GM18508 (cell line): Measurements from ENCODE around the gene INKA1.
"Not testable (repeated sequence)": the region's sequence is repeated elsewhere in the genome, so short reads cannot be mapped to it uniquely, and the experiment has no call there.

ENCODE experiments used
- ATAC-seq: cut with Tn5 transposase; IDR thresholded peaks from one replicate; pipeline ENCODE4 v1.9.1; 2021; ENCODE audit warnings: moderate number of reproducible peaks; ENCODE audit not compliant: insufficient read depth, unreplicated experiment

INKA1 gene

DNA sequence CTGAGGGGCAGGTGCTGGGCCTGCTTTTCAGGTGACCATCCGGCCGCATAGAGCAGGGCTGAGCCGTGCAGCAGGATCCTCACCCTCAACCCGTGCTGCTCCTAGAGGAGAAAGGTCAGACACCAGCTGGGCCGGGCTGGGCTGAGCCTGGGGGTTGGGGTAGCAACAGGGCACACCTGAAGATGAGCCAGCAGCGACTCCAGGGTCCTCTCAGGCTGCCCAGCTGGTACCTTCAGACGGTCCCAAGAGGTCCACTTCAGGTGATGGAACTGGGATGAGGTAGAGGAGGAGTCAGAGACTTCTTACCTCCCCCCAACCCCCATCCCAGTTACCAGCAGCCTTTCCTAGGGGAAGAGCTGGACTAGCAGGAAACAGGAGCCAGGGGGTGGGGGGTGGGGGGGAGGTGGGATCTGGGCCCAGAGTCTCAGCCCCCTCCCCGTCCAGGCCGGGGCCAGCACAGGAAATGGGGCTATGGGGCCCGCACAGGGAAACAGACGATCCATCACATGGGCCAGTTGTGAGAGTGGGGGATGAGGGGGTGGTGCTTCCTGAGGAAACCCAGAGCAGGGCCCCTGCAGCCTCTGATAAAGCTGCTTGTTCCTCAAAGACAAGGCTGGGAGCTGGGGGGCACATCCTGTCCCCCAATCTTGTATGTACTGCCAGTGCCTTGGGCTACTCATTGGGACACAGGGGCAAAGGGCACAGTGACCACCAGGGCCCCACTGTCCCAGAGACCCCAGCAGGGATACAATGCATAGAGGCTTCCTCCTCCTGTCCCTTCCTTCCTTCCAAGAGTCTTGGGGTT lies 3.0 kb downstream of the INKA1 start:
- no peak for ATAC-seq

DNA sequence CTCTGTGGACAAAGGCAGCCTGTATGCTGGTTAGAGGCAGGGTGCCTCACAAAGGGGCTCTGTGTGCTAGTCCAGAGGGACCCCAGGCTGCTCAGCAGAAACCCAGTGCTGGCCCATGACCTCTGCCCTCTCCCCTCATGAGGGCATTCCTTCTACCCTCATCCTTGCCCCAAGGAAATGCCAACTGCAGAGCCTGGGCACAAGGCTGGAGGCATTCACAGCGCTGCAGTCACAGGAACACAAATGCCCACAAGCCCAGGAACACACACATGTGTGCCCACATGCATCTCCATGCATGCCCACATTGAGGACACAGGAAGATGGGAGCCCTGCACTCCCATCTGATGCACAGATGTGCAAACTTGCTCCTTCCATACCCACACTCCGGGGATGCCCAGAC lies 3.8 kb downstream of the INKA1 start:
- ATAC-seq = no peak

DNA sequence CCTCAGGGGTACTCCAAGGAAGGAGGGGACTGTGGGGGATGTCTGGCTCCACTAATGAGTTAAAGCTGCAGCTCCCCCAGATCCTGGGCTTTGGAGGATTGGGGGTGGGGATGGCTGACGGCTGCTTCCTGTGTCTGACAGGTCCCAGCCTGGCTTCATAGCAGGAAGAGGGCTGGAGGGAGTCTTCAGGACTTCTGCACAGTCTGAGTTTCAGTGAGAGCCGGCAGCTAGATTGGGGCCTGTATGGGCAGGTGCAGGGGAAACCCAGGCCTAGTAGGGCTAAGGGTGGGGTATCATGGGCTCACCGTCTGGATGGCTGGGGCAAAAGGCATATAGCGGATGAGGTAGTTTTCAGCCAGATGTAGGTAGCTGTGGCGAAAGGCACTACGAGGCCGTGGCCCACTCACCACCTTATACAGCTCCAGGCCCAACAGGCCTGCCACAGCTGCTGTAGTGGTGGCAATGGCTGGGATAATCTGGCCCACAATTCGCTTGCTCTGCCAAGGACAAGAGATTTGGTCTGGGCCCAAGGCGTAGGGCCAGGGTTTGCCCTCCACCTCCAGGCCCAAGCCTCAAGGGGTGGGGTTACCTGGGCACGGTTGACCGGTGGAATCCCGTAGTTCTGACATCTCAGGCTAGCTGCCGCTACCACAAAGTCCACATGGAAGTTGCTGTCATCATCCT lies 4.5 kb downstream of the INKA1 start:
- ATAC-seq = no peak

DNA sequence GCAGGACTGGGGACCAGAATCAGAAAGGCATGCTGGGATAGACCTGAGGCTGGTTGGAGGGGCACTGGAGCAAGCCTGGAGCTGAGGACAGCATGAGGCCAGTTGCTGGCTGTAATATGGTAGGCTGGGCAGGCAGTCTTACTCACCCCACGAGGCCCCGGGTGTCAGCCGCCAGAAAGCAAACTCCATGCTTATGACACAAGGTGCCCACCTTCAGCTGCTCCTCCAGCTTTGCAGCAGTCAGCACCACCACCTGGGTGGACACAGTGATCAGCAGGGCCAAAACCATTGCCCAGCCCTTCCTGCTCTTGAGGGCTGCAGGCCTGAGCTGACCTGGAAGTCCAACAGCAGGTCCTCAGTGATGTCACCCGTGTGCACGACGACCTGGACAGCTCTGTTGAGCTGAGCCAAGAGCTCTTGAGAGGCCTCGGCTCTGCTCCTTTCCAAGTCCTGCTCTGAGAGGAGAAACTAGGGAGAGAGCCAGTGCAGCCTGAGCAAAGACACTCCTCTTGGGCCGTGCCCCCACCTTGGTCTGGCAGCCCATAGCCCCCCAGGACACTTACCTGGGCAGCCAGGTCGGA lies 9.9 kb downstream of the INKA1 start:
- ATAC-seq = no peak

DNA sequence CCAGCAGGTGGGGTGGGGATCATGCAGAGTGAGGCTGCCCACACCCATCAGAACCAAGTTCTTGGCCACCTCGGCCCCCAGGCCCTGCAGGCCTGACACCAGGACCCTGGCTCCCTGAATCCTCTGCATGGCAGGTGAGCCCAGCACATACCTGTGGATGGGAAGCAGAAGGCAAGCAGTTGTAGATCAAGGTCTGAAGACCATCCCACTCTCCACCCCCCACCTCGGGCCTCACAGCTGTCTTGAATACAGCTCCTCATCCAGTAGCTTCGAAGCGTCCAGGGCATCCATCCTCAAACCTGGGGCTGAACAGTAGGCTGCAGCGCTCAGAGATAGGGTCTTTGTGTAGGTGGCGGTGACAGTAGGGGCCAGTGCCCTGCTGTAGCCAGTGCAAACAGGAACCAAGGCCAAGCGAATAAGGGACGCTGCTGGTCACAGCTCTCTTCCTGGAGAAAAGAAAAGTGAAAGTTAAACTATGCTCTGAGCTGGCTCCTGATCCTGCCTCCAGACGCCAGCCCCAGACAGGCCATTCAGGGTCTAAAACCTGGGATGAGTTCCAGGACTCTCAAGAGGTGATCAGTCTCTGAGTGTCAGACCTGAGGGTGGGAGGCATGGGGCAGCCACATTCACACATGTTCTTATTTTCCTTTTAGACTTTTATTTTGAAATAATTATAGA lies 10.6 kb downstream of the INKA1 start, which contains the start of gene UBA7:
Gene UBA7, minus strand, starts transcription at position 457 of the 678 bp plus-strand sequence. Its CDS starts 166 bp downstream, at position 291.
- no peak for ATAC-seq

DNA sequence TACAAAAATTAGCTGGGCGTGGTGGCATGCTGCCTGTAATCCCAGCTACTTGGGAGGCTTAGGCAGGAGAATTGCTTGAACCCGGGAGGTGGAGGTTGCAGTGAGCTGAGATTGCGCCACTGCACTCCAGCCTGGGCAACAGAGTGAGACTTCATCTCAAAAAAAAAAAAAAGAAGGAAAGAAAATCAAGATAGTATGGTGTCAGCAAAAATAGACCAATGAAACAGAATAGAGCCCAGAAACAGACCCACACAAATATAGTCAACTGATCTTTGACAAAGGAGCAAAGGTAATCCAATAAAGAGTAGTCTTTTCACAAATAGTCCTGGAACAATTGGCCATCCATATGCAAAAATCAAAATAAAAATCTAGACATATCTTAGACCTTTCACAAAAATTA lies 20.1 kb downstream of the INKA1 start:
- ATAC-seq = not testable (repeated sequence)

DNA sequence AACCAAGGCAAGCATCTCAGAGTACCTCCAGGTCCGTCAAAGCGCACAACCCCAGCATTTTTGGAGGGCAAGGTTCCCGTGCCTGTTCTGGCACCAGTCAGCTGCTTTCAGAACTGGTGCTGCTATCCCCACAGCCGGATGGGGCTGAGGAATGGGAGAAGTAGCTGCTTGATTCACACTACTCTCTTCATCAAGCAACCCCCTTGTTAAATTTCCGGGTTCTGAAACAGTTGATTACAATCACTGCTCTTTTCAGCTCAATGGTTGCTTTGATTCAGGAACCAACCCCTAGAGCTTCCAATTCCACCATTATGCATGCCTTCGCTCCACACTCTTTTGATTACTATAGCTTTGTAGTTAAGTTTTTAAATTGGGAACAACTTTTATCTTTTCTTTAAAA lies 23.0 kb downstream of the INKA1 start:
- no peak for ATAC-seq

DNA sequence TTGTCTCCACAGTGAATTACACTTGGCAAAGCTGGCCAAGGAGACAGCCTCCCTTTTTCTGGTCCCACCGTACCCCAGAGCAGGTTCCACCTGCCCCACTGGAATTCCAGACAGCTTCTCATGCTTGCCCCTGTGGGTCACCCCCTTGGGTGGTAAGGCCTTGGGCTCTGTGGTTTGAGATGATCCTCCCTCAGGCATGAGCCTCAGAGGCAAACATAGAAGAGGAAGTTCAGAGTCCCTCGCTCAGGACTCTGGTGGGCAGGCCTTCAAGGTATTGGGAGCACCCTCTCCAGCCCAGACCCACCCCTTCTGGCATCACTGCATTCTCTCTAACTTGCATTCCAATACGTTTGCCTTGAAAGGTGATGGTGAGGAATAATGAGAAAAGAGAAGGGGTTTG lies 28.3 kb downstream of the INKA1 start:
- ATAC-seq = no peak

DNA sequence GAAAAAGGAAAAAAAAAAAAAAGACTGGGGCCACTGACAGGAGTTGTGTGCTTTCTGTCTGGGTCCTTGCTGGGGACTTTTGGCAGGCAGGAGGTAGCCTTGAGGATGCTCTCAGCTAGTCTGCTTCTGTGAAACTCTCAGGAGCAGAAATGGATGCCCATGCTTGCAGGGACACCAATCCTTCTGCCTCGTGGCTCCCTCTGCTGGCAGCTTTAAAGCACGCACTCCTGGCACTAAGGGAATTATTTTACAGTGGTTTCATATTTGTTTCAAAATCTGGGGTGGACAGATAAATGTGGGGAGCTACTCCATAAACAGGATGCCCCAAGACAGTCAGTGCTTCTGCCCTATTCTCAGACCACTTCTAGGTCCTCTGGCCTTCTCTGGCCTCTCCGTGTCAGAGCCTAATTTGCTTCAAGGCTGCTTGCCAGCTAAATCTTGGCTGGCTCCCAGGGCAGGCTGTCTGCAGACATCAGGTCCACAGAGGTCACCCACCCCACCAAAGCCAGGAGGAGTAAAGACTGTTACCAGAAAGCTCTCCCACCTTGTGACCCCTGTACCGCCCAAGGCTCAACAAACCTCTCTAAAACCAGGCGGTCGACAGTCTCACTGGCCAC lies 36.2 kb downstream of the INKA1 start:
- ATAC-seq = no peak

DNA sequence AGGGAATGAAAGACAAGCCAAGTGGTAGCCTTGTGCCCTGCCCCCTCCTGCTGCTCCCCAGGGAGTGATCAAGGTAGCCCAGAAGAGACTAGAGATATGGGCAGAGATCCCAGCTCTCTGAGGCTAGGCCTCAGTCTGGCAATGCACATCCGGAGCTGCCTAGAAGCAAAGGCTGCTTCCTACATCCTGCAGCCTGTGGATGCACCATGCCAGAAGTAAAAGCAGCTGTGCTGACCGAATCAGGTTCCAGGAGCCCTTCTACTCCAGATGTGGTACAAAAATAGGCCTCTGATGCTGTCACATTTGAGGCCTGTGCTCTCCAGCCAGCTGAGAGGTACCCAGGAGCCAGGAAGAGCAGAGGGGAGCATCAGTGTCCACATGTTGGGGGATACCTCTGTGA lies 37.3 kb downstream of the INKA1 start:
- ATAC-seq = no peak

DNA sequence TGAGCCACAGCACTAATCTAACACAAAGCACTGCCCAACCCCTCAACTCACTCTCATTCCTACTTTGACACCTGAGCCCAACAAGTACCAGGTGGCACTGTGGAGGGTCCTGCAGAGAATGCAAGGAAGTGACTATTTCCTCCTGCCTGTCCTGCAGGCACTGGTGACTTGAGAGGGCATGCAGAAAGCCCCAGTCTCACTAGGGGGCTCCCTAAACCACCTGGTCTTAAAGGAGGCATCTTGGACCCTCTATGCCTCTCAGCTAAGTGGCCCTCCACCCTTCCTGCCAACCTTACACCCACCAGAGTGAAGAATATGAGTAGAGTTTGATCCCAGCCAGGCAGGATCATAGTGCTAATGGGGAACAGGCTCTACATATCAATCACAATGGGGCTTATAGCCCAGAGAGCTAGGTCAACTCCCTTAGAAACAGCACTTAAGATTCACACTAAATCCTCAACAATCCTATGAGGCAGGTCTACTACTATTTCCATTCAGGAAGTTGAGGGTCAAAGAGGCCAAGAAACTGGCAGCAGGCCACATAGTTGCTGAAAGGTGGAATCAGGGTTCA lies 38.1 kb downstream of the INKA1 start:
- ATAC-seq = no peak

DNA sequence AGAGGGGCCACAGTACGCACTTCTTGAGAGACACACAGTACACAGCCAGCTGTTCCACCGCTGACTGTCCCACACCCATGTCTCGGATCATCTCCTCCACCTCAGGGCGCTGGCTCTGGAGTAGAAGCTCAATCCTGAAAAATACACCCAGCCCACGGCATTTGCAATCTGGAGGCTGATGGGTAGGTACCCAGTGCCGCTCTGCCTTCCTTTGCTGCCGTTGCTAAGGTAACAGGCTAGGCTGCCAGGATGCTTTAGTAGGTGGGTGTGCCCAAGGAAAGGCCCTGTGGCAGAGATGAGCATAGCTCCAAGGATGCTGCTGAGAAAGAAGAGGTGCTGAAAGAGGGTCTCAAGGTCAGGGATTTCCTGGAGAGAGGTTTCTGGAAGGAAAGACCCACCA lies 38.7 kb downstream of the INKA1 start:
- no peak for ATAC-seq

DNA sequence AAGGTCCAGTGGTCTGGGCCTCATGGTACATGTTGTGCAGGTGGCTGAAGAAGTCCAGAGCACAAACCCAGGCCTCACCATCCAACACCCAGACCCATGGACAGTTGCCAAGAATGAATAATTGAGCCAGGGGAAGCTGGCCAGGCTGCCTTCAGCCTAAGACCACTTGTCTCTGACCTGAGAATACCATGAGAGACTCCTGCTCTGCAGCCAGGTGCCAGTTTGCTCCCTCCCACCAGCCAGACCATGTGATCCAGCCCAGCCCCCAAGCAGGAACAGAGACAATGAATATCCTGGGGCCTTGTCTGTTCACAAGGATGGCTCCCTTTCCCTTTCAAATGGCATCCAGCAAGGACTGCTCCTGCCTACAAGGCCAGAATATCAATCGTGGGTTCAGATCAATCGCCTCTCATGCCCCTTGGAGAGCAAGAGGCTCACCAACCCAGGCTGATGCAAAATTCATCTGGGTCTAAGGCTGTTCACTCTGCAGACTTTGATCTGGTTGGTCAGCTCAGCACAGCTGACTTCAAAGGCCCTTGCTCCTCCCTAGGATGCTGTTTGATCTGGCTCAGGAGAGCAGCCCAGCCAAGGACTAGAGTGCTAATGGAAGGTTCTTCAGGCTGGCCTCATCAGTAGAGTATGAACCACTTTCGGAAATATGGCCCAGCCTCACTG lies 39.9 kb downstream of the INKA1 start:
- no peak for ATAC-seq

DNA sequence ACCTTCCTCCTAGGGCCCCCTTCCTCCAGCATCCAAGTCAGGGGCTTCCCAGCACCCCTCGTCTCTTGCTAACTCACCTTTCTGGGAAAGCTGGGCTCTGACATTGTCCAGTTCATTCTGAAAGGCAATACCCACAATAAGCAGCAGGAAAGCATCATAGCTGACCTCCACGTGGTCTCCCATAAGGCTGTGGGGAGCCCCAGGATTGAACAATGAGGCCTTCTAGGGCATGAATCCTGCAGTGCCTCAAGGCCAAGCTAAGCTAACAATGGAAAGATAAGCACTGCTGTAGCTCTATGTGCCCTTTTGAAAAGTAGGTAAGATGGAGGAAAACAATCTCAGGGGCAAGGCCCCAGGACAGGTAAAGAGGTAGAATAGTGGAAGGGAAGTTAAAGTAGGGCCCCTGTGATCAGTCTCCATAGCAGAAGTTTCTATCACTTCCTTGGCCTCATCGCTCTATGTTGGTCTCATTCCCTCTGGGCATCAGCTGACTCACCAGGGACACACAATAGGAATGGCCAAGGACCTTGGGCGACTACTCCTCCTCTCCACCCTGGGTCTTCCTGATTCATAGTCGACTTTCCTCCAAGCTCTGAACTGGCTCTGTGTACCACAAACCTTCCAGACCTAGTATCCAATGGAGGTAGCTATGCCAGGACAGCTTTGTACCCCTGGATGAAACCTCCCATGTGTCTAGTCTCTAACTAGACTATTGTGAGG lies 41.6 kb downstream of the INKA1 start:
- no peak for ATAC-seq

DNA sequence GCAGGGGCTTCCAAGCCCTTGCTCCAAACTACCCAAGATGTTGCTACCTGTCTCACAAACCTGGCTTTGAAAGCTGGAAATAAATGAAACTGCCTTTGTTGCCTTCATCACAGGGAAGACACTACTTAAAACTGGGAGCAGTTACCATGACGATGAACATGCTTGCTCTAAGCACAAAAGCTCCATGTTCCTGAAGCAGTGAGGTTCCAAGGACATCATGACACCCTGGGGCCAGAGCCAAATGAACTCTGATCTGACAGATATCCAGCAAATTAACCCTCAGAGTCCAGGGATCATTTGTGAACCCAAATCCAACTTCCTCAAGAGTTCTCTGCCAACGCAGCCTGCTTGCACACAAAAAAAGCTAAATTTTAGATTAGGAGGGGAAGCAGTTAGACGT lies 42.6 kb downstream of the INKA1 start:
- no peak for ATAC-seq
